Measurements from ENCODE around the gene ARHGEF2. TPM values are rescaled to one million over a fixed set of nuclear protein-coding genes. Genes with fewer than 3 reads are reported as not detected.

Gene ARHGEF2
- total and polyA plus RNA-seq, 9 of the 15 experiments (the other 6 are each of a cell fraction or from before 2014, with no cell fraction given): 7.1 to 162 (median 62.2) TPM

DNA sequence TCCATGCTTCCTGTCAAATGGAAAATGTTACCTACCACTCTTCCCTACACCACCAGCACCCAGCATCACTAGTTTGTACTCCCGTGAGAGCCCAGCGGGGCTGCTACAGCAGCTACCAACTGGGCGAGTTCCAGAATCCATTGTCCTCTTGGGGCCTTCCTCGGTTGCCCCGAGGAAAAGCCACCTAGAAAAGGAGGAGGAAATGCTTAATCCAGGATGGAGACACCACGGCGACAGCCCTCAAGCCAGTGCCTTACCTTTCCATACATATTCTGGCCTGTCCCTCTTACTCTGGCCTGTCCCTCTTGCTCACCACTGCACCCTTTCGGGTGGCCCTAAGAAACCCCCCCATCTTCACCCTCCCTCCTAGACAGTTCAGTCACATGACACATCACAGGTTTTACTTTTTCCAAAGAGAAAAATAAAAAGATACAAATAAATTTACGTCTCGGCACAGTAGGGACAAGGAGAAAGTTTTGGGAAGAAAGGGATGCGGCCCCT lies 67.7 kb downstream of the ARHGEF2 start (continued):
- TF ChIP-seq, protein P1, sequence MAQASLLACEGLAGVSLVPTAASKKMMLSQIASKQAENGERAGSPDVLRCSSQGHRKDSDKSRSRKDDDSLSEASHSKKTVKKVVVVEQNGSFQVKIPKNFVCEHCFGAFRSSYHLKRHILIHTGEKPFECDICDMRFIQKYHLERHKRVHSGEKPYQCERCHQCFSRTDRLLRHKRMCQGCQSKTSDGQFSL (CRISPR knock-in tag; IDR thresholded peaks at IDR 0.05): peak; percentile 73
- TF ChIP-seq, protein P1 (tag; IDR thresholded peaks at IDR 0.05): peak in 1 of 2 experiments; percentile 70; a peak in 2 of 4 replicates
- no peak for TF ChIP-seq CUX1 (CRISPR knock-in tag; IDR thresholded peaks at IDR 0.05)
- no peak; the same call in 1 of the 2 replicates for TF ChIP-seq NFRKB (IDR thresholded peaks at IDR 0.05; ENCODE audit: low read depth)
- TF ChIP-seq, protein P2, sequence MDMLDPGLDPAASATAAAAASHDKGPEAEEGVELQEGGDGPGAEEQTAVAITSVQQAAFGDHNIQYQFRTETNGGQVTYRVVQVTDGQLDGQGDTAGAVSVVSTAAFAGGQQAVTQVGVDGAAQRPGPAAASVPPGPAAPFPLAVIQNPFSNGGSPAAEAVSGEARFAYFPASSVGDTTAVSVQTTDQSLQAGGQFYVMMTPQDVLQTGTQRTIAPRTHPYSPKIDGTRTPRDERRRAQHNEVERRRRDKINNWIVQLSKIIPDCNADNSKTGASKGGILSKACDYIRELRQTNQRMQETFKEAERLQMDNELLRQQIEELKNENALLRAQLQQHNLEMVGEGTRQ (CRISPR knock-in tag; IDR thresholded peaks at IDR 0.05): peak; percentile 78
- no peak for TF ChIP-seq HDGF (IDR thresholded peaks at IDR 0.05)
- peak; percentile 49 for TF ChIP-seq CBFA2T2 (conservative IDR thresholded peaks at IDR 0.05)
- TF ChIP-seq CGGBP1 (CRISPR knock-in tag; IDR thresholded peaks at IDR 0.05): peak; percentile 34; the same call in 1 of the 2 replicates
- TF ChIP-seq FOXK2 (conservative IDR thresholded peaks at IDR 0.05 in 1 of 2, IDR thresholded peaks at IDR 0.05 in 1 of 2; ENCODE audit: low read depth in 2 of 2): peak in 1 of 2 experiments; percentile 28; a peak in 2 of 4 replicates
- TF ChIP-seq, protein P3, sequence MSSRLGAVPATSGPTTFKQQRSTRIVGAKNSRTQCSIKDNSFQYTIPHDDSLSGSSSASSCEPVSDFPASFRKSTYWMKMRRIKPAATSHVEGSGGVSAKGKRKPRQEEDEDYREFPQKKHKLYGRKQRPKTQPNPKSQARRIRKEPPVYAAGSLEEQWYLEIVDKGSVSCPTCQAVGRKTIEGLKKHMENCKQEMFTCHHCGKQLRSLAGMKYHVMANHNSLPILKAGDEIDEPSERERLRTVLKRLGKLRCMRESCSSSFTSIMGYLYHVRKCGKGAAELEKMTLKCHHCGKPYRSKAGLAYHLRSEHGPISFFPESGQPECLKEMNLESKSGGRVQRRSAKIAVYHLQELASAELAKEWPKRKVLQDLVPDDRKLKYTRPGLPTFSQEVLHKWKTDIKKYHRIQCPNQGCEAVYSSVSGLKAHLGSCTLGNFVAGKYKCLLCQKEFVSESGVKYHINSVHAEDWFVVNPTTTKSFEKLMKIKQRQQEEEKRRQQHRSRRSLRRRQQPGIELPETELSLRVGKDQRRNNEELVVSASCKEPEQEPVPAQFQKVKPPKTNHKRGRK (tag; IDR thresholded peaks at IDR 0.05): no peak
- TF ChIP-seq RERE (CRISPR knock-in tag; IDR thresholded peaks at IDR 0.05; ENCODE audit: borderline replicate concordance): no peak
- TF ChIP-seq ZNF24 (IDR thresholded peaks at IDR 0.05): no peak
- no peak for TF ChIP-seq RCOR1 (IDR thresholded peaks at IDR 0.05; ENCODE audit: borderline replicate concordance in 1 of 2, low read depth in 2 of 2, low read length in 2 of 2)

Measured in K562 (cell line).